ENCODE results near the gene DTHD1. TPM values are rescaled to one million over a fixed set of nuclear protein-coding genes. Genes with fewer than 3 reads are reported as not detected.

Gene DTHD1
- total and polyA plus RNA-seq, 10 donors: 0.18 to 12.2 (median 8.7) TPM

- H3K36me3 ChIP-seq: no peaks in the 10 kb centered on the region
- no peaks in the 10 kb centered on the region for H3K9me3 ChIP-seq
- peaks cover 20 to 69% (median 47%) of the 10 kb centered on the region in 6 donors for H3K4me1 ChIP-seq
- intact Hi-C loops (cut with DNase I; ENCODE audit: low total_unique reads): no loop called here
- H3K27ac ChIP-seq: peak overlapping the region in 3 of 8 donors; percentile 64 to 83 (median 80)
- H3K27me3 ChIP-seq (replicated peaks in 1 of 7): no peaks in the 10 kb centered on the region
- TF ChIP-seq CTCF (IDR thresholded peaks at IDR 0.05 in 8 of 11, conservative IDR thresholded peaks at IDR 0.05 in 3 of 11) (no peak), POLR2A (IDR thresholded peaks at IDR 0.05) (no peak), POLR2AphosphoS5 (IDR thresholded peaks at IDR 0.05) (no peak)
- no peak for DNase-seq
- no peak overlapping the region for H3K4me3 ChIP-seq
Observed at GRCh38 chr4:36313301-36313700, 31.9 kb downstream of the DTHD1 start.

- Histone ChIP-seq H3K36me3 (no peaks in the 10 kb centered on the region), H3K4me1 (peaks cover 20 to 69% (median 47%) of the 10 kb centered on the region in 6 donors), H3K4me3 (no peak overlapping the region), H3K27me3 (replicated peaks in 1 of 7) (no peaks in the 10 kb centered on the region), H3K9me3 (no peaks in the 10 kb centered on the region), H3K27ac (peak overlapping the region in 3 of 8 donors; percentile 64 to 83 (median 80))
- no peak for DNase-seq
- 64 to 74% (median 69%) methylated on average over 1 of the region's 1 CpG for WGBS, 5 donors
- no peak for TF ChIP-seq CTCF (IDR thresholded peaks at IDR 0.05 in 8 of 11, conservative IDR thresholded peaks at IDR 0.05 in 3 of 11)
- intact Hi-C loops (cut with DNase I; ENCODE audit: low total_unique reads): no loop called here
Observed at GRCh38 chr4:36313703-36314102, 32.3 kb downstream of the DTHD1 start.

GRCh38 chr4:36316607-36317006 is 35.2 kb downstream of the DTHD1 start:
- TF ChIP-seq POLR2A (IDR thresholded peaks at IDR 0.05) (no peak), CTCF (IDR thresholded peaks at IDR 0.05 in 8 of 11, conservative IDR thresholded peaks at IDR 0.05 in 3 of 11) (no peak), POLR2AphosphoS5 (IDR thresholded peaks at IDR 0.05) (no peak)
- no peak for DNase-seq
- no peak overlapping the region for H3K4me3 ChIP-seq
- no peaks in the 10 kb centered on the region for H3K36me3 ChIP-seq
- H3K9me3 ChIP-seq: no peaks in the 10 kb centered on the region
- H3K27ac ChIP-seq: no peak overlapping the region
- peaks cover 18 to 66% (median 44%) of the 10 kb centered on the region in 6 donors for H3K4me1 ChIP-seq
- intact Hi-C loops (cut with DNase I; ENCODE audit: low total_unique reads): no loop called here
- H3K27me3 ChIP-seq (replicated peaks in 1 of 7): no peaks in the 10 kb centered on the region

DNA sequence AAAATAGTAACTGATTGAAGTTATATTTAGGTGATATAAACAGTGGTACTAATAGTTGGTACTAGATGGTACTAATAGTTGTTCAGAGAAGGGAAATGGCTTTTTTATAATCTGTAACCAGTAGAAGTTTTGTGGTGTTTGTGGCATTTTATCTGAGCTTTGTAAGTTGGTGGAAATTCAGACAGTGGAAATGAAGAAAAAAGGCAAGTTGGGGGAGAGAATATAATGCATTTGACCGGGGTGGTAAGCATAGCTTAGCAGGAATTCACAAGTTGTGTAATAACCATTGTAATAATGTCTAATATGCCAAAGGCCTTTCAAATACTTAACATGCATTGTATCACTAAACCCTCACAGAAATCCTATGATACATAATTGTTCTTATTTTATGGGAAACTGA is 36.3 kb downstream of the DTHD1 start:
- no peaks in the 10 kb centered on the region for H3K36me3 ChIP-seq
- no peak for DNase-seq
- peaks cover 14 to 66% (median 39%) of the 10 kb centered on the region in 6 donors for H3K4me1 ChIP-seq
- no peaks in the 10 kb centered on the region for H3K9me3 ChIP-seq
- intact Hi-C loops (cut with DNase I; ENCODE audit: low total_unique reads): no loop called here
- no peaks in the 10 kb centered on the region for H3K27me3 ChIP-seq (replicated peaks in 1 of 7)
- no peak overlapping the region for H3K27ac ChIP-seq
- TF ChIP-seq POLR2A (IDR thresholded peaks at IDR 0.05) (no peak), POLR2AphosphoS5 (IDR thresholded peaks at IDR 0.05) (no peak), CTCF (IDR thresholded peaks at IDR 0.05 in 8 of 11, conservative IDR thresholded peaks at IDR 0.05 in 3 of 11) (no peak)
- H3K4me3 ChIP-seq: no peak overlapping the region
- WGBS, 5 donors: 19 to 47% (median 33%) methylated on average over 1 of the region's 1 CpG
